Measurements from ENCODE around the gene MCAM.
A peak's percentile ranks its signal among the peaks of the same experiment; 100 is the strongest.

MCAM gene

GRCh38 chr11:119337581-119338317 lies 20.8 kb upstream of the MCAM start:
- no peak for TF ChIP-seq CTCF (IDR thresholded peaks at IDR 0.05; ENCODE audit: low read depth, low read length, missing control alignments)
- peak overlapping the region; percentile 50 for H3K4me3 ChIP-seq (ENCODE audit: low read depth, low read length)
- DNase-seq (ENCODE audit: low read depth): peak; percentile 31
- in situ Hi-C loops (cut with HindIII; ENCODE audit: low sequenced_read_pairs): no loop called here

GRCh38 chr11:119336744-119337469 lies 20.0 kb upstream of the MCAM start:
- no peak overlapping the region for H3K4me3 ChIP-seq (ENCODE audit: low read depth, low read length)
- in situ Hi-C loops (cut with HindIII; ENCODE audit: low sequenced_read_pairs): no loop called here
- no peak for TF ChIP-seq CTCF (IDR thresholded peaks at IDR 0.05; ENCODE audit: low read depth, low read length, missing control alignments)
- no peak for DNase-seq (ENCODE audit: low read depth)

GRCh38 chr11:119335655-119336543 lies 19.0 kb upstream of the MCAM start:
- in situ Hi-C loops (cut with HindIII; ENCODE audit: low sequenced_read_pairs): no loop called here
- no peak overlapping the region for H3K4me3 ChIP-seq (ENCODE audit: low read depth, low read length)
- DNase-seq (ENCODE audit: low read depth): no peak
- no peak for TF ChIP-seq CTCF (IDR thresholded peaks at IDR 0.05; ENCODE audit: low read depth, low read length, missing control alignments)

GRCh38 chr11:119335091-119335654 lies 18.2 kb upstream of the MCAM start:
- TF ChIP-seq CTCF (IDR thresholded peaks at IDR 0.05; ENCODE audit: low read depth, low read length, missing control alignments): no peak
- H3K4me3 ChIP-seq (ENCODE audit: low read depth, low read length): peak overlapping the region; percentile 85
- in situ Hi-C loops (cut with HindIII; ENCODE audit: low sequenced_read_pairs): no loop called here
- DNase-seq (ENCODE audit: low read depth): no peak

- in situ Hi-C loops (cut with HindIII; ENCODE audit: low sequenced_read_pairs): no loop called here
- peak within 1 kb of the TSS; percentile 85 for H3K4me3 ChIP-seq (ENCODE audit: low read depth, low read length)
- no peak for TF ChIP-seq CTCF (IDR thresholded peaks at IDR 0.05; ENCODE audit: low read depth, low read length, missing control alignments)
- peak; percentile 97 for DNase-seq (ENCODE audit: low read depth)
Observed at GRCh38 chr11:119334174-119334930, 17.4 kb upstream of the MCAM start, which contains the start of gene RNF26. TSS of gene RNF26 (plus strand) at chr11:119334527. CDS start at chr11:119335123, 596 bp downstream.
